ENCODE data around the gene PCGF2. TPM values are rescaled to one million over a fixed set of nuclear protein-coding genes. Genes with fewer than 3 reads are reported as not detected.

PCGF2 gene
- total RNA-seq = 4.6 and 12.5 TPM in 2 replicates

GRCh38 chr17:38748149-38748891 is at the start of gene PCGF2:
Gene PCGF2, minus strand, starts transcription at chr17:38748336. Its CDS starts 7,934 bp downstream, at chr17:38740402.

DNA sequence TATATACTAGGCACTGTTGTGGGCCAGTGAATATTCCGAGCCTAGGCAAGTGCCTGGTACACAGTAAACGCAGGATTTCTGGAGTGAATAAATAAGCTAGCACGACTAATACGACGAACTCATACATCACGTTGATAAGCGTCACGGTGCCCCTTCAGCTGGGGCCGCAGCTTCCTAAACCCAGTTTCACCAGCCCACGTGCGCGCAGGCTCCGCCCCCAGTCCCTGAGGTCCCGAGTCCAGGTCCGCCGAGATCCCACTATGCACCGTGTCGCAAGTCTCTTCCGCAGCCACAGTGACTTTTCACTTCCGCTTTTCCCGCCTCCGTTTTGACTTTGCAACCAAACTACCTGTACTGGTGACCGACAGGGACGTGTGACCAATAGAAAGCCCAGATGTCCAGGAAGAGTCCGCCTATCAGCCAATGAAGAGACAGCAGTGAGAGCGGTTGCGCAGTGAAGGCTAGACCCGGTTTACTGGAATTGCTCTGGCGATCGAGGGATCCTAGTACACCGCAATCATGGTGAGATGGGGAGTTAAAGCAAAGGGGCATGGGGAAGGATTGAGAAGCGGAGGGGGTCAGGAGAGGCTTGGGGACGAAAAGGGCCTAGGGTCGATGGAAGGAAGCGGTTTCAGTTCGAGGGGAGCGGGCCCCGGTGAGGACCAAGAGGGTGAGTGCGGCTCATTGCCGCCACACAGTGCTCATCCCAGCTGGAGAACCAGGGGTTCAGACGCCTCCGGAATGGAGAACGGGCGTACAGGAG is 4.4 kb upstream of the PCGF2 start, which contains the start of gene PSMB3:
Gene PSMB3 (plus strand): TSS at position 434 of the 763 bp plus-strand sequence. CDS start 86 bp downstream, at position 520.

DNA sequence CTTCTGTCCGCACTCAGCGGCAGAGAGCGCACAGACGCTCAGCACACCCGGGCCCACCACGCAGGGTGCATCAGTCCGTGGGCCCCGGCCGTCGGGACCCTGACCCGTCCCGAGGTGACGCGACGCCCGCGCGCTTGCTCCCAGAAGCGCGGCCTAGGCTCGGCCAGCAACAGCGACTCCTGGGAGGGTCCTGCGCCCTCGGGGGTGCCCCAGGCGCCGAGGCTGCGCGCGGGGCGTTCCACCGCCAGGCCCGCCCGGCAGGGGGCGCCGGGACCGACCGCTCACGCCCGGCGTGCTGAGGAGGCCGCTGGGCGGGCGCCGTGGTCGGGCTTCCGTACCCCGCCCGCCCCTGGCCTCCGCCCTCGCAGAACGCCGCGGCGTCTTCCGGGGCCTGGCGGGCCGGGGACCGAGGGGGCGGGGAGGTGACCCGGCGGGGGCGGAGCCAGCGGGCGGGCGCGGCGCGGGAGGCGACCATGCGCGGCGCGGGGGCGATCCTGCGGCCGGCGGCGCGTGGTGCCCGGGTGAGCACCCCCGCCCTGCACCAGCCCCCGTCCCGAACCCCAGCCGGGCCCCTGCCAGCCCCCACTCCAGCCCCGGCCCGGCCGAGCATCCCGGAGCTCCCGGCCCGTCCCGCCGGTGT is 18.1 kb downstream of the PCGF2 start, which contains the start of gene CISD3:
Gene CISD3 (plus strand): TSS at position 456 of the 640 bp plus-strand sequence. CDS start 18 bp downstream, at position 474.

DNA sequence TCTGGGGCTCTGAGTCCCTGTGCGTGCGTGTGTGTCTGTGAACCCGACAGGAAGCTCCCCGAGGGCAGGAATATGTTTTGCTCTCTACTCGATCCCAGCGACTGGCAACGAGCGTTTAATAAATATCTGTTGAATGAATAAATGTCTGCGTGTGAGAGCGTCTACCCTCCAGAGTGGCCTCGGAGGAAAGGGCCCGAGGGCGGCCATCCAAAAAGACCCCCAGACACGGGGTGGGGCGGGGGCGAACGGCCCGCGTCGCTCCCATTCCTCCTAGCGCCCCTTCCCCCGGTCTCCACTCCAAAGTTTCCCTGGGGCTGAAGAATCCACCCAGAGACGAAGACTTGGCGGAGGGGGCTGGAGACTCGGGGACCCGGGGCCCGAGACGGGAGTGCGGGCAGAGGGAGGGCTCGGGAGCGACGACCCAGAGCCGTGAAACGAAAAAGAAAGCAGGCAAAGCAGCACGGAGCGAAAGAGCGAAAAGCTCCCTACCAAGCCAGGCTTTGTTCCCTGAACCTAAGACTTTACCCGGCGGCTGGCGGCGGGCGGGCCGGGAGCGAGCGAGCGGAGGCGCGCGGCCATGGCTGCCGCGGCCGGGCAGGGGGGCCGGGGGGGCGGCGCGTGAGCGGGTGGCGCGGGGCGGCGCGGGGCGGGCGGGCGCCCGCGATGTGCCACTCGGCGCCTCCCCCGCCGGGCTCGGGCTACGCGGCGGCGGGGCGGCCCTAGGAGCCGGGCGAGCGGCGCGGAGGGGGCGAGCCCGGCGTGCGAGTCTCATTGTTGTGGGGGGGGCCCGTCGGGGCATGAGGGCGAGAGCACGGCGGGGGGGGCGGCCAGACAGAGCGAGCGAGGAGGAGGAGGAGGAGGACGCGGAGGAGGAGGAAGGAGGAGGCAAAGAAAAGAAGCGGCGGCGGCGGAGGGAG is 43.3 kb downstream of the PCGF2 start, which contains the start of gene MLLT6:
Gene MLLT6 (plus strand): TSS at position 668 of the 917 bp plus-strand sequence. CDS start 360 bp downstream, outside the sequence.

Small RNA genes within 50 kb of the gene (small RNA-seq; reads per million reads assigned to genes)
- not detected for gene MIR4726 (ENCODE audit: low replicate concordance)
- gene MIR4734 (ENCODE audit: low replicate concordance) = not detected
- gene RNA5SP440 (ENCODE audit: low replicate concordance) = 0.85 reads per million, percentile 38 among the genes with 10 or more reads in this experiment
- not detected for gene RNU6-866P (ENCODE audit: low replicate concordance)

Other genes starting within 250 kb of the PCGF2 start
- not detected in 2 replicates for gene SRCIN1, start 142.4 kb downstream of the PCGF2 start, total RNA-seq
- gene EPOP, start 73.4 kb downstream of the PCGF2 start, total RNA-seq = 0.86 and 0.88 TPM in 2 replicates
- gene MLLT6, start 43.1 kb downstream of the PCGF2 start, total RNA-seq = 16.9 and 25.3 TPM in 2 replicates
- gene CISD3, start 18.0 kb downstream of the PCGF2 start, total RNA-seq = 1.5 and 5.3 TPM in 2 replicates
- 172 and 303 TPM in 2 replicates for gene PSMB3, start 4.4 kb upstream of the PCGF2 start, total RNA-seq
- gene PIP4K2B, start 51.2 kb upstream of the PCGF2 start, total RNA-seq = 28.0 and 69.3 TPM in 2 replicates
- gene CWC25, start 77.0 kb upstream of the PCGF2 start, total RNA-seq = 13.8 and 13.9 TPM in 2 replicates
- 553 and 1,306 TPM in 2 replicates for gene RPL23, start 105.4 kb upstream of the PCGF2 start, total RNA-seq
- gene LASP1, start 121.7 kb upstream of the PCGF2 start, total RNA-seq = 250 and 340 TPM in 2 replicates
- gene FBXO47, start 219.1 kb upstream of the PCGF2 start, total RNA-seq = not detected in 2 replicates

All from placental pericyte (primary cell).